CD4-positive, alpha-beta T cell treated with Interleukin-4 for 1 hour (primary cell): ENCODE results near the gene TXNDC11.
A peak's percentile ranks its signal among the peaks of the same experiment; 100 is the strongest.

Experiments used
- DNase-seq, 2 donors: peaks; one replicate each; pipeline ENCODE4 v3.0.0-alpha.2; 2020 to 2022

The TXNDC11 gene

GRCh38 chr16:11673091-11674000 lies 69.3 kb downstream of the TXNDC11 start:
- no peak for DNase-seq

DNA sequence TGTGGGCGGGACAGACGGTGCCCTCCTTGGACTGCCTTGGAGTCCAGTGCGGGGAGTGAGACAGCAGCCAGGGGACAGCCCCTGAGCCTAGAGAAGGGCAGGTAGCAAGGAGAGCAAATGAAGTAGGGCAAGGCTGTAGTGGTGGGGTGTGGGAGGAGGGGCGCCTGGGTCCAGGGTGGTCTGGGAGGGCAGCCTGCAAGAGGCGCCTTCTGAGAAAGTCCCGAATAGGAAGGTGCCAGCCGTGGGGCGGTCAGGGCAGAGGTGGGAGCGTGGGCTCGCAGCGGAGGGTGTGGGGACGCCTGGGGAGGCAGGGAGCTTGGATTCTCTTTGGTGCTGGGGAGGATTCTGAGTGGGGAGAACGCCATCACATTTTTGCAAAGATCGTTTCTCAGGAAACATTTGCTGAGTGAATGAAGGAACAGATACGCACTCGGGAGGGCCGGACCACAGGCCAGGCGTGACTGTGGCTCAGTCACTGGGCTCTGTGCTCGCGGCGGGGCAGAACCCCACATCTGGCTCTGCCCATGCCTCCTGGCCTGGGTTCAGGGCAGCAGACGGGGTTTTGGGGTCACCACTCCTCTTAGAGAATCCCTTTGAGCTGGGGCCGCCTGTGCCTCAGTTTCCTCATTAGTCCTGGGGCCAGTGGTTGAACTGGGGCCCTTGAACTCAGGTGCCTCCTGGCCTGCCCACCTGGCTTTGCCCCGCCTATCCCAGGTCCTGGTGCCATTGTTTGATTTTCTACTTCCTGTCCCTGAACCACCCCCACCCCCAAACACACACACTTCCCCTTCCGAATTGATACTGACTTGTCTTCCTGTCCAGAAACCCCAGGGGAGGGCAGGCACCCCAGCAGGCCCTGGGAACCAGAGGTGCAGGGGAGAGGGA lies 70.2 kb downstream of the TXNDC11 start:
- DNase-seq, result peak; percentile 55 to 69

DNA sequence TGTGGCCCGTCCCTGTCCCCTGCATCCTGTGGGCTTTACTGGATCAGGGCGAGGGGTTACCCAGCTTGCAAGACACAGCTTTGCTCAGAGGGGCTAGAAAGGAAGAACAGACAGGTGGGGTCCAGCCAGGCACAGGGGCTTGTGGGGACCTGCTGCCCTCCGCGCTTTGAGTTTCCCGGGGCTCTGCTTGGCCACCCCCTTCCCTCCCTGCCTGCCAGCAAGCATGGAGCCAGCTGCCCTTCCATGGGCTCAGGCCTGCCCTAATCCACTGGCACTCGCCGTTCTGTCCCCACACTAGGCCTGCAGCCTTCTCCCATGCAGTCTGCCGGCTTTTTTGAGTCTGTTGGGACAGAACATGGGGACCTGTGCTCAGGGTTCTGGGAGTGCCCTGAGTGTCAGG lies 71.0 kb downstream of the TXNDC11 start:
- DNase-seq, result no peak

GRCh38 chr16:11671271-11671670 lies 71.4 kb downstream of the TXNDC11 start:
- DNase-seq, result no peak

DNA sequence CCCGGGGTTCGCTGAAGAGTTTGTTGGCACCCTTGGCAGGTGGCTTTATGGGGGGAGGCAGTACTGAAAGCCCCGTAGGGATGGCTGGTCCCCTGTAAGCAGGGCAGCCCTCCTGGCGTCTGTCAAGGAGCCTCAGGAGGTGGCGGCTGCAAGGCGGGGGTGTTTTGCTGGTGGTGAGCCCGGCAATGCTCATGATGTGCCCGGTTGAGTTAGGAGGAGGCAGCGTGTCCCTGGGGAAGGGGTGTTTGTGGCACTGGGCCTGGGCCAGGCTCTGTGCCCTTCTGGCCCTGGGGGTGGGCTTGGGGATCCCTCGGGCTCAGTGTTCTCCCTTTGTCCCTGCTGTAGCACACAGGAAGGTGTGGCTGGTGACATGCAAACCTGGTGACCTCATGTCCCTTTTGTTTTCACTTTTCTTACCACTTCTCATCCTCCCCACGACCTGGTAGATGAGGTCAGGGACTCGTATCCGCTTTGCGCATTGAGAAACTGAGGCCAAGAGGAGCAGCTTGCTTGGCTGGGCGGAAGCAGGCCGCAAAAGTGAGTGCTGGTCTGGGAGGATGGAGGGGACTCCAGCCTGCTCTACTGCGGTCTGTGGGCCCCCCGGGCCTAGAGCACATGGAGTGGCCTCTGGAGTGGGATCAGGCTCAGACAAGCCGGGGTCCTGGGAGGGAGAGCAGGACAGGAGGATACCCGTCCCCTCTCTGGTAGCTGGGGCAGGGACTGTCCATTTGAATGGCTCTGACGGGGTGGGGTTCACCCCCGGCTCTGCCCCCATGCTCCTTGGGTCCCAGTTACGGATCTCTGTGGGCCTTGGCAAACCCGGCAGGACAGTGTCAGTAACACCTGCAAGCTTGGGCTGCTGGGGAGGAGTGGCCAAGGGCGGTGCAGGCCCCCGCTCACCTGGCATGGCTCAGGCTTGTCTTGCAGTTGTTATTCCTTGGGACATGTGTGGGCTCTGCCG lies 72.2 kb downstream of the TXNDC11 start:
- peak in 1 of 2 donors; percentile 41 for DNase-seq

DNA sequence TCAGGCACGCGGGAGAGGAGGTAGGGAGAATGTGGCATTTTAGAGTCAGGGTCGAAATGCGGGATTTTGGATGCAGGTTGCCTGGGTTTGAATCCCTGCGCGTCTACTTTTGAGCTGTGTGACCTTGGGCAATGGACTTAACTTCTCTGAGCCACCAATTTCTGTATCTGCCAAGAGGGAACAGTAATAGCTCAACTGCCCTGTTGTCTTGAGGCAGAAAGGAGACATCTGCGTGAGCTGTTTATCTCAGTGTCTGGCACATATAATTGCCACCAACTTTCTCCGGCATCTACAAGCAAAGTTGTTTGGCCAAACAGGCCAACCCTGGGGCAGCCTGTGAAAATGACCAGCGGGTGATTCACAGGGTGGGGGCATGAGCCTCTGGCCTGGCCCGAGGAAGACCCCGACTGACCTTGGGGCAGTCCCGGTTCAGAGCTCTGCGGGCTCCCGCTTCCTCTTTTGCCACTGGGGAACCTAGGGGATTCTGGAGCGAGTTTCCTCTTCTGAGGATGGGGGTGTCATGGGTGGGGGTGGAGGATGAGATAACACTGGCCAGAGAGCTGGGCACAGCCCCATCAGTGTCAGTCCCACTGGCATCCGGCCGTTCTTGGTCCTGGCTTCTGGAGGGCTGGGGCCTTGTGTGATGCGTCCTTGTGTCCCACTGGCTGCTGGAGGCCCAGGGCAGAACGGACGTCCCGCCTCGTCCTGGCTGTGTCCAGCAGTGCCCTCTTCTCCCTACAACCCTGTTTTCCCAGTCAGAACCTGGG lies 73.1 kb downstream of the TXNDC11 start:
- peak; percentile 20 to 78 for DNase-seq

- DNase-seq, result no peak
These were observed 73.9 kb downstream of the TXNDC11 start for GRCh38 chr16:11668623-11669379.

DNA sequence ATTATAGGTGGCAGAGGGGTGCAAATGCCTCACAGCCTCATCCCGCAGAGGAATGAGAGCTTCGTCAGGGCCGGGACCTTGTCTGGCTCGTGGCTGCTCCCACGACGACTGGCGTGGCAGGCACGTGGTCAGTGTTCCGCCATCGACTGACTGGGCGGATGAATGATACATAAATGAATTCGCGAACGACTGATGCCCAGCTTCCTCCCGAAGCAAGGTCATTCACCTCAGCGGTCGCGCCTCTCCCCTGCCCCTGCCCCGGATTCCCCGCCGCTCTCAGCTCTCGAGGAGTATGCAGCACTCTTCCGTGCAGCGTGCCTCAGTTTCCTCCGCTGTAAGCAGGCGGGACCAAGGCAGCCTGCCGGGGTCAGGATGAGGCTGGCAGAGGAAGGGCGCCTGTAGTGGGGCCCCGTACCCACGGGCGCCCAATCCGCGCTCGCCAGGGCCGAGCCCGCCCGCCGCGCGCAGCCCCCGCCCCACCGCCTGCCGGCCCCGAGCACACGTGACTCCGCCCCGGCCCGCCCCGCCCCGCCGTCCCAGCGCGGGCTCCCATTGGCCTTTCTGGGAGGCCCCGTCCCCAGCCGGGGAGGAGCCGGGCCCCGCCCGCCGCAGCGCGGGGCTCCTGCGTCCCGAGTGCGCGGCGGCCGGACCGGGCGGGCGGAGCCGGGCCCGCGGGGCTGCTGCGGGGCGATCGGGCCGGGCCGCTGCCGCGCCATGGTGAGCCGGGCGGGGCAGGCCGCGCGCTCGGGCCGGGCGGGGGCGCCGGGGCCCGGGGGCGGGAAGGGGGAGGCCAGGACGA lies 74.6 kb downstream of the TXNDC11 start, which contains the start of gene SNN:
Gene SNN, plus strand, starts transcription at position 632 of the 799 bp plus-strand sequence. CDS start 7,605 bp downstream, outside the sequence.
- peak; percentile 85 to 87 for DNase-seq

- DNase-seq, result no peak
These were observed 75.3 kb downstream of the TXNDC11 start for GRCh38 chr16:11667221-11667823.

DNA sequence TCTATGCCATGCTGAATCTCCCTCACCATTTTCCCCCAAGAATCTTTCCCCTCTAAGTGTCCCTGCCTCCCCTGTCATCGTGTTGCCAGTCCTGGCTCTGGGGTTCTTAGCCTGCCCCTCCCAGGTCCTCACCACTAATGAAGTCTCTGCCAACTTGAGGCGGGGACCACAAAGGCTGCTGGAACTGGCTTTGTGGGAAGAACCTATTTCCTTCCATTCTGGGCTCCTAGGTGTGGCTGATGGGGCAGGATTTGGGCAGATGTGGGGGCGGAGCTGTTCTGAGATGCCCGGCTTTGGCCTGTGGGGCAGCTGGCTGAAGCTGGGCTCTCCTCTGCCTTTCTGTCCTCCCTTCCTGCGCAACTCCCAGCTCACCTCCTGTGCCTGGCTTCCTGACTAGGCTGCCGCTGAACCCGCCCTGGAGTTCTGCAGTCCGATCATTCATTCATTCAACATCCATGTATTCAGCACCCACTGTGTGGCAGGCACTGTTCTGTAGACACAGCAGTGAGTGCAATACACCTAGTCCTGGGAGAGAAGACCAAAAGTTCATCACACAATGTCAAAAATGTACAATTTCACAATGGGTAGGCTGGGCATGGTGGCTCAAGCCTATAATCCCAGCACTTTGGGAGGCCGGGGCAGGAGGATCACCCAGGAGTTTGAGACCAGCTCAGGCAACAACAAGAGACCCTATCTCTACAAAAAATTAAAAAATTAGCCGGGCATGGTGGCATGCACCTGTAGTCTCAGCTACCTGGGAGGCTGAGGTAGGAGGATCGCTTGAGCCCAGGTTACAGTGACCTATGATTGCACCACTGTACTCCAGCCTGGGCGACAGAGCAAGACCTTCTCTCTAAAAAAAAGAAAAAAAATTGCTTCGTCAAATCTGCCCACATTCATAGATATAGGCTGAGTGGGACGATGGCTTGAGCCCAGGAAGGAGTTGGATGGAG lies 76.3 kb downstream of the TXNDC11 start:
- DNase-seq, result no peak

- peak in 1 of 2 donors; percentile 30 for DNase-seq
These were observed 77.6 kb downstream of the TXNDC11 start for GRCh38 chr16:11665071-11665491.

DNA sequence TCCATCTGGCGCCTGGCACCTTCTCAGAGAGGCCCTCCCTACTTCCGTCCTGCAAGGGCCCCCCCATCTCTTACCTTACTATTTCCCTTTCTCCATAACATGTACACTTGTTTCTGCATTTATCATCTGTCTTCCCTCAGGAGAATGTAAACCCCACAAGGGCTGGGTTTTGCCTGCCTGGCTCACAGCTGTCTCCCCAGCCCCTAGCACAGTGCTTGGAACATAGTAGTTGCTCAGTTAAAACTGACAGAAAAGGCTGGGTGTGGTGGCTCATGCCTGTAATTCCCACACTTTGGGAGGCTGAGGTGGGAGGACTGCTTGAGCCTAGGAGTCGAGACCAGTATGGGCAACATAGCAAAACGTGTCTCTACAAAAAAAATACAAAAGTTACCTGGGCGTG lies 80.1 kb downstream of the TXNDC11 start:
- DNase-seq, result no peak

DNA sequence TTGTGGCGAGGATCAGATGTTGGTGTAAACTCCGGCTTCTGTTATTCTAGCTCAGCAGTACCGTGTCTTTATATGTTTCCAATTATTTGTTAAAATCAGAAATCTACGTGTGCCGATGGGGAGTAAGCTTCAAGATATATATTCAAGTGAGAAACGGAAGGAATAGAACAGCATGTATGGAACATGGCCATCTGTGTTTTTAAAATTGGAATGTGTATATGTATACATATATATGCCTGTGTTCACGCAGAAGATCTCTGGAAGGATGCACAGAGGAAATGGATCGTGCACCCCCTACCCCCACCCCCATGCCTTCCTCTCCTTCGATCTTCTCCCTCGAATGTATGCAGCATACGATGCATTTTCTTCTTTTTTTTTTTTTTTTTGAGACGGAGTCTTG lies 82.1 kb downstream of the TXNDC11 start:
- DNase-seq, result no peak

DNA sequence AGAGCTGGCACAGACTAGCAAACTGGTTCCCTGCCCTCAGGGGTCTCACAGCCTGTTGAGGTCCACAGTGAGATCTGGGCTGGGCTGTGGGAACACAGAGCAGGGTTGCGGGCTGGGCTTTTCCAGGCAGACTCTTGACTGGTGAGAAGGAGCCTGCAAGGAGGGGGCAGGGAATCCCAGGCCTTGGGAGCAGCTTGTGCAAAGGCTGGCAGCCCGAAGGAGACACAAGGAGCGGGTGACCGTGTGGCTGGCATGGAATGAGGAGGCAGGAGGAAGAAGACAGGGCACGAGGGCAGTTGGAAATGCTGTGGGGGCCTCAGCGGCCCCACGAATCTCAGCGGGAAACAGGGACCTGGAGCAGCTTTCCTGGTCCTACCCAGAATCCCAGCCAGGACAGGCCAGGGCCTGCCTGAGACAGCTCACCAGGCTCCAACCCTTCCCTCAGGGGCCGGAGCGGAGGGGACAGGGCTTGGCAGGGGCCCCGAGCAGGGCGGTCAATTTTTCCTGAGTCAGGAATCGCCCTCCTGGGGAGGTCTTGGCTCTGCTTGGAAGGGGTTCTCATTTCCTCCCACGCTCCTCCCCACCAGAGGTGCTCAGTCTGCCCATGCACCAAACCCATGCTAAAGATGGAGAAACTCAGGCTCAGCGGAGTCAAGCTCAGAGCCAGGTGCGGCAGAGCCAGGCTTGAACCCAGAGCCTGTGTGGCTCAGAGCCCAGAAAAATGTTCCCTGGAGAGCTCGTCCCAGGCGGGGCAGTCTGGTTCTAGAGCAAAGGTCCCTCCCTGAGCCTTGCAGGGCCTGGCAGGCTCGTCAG lies 83.6 kb downstream of the TXNDC11 start:
- DNase-seq, result no peak

GRCh38 chr16:11657556-11657955 lies 85.1 kb downstream of the TXNDC11 start:
- no peak for DNase-seq

GRCh38 chr16:11655655-11656054 lies 87.0 kb downstream of the TXNDC11 start:
- no peak for DNase-seq

GRCh38 chr16:11651796-11652195 lies 90.9 kb downstream of the TXNDC11 start:
- no peak for DNase-seq
